HG02840 (cell line): ENCODE results near the gene CPAMD8.

ENCODE experiments used
- ATAC-seq: cut with Tn5 transposase; IDR thresholded peaks from one replicate; pipeline ENCODE4 v1.9.1; 2021; ENCODE audit warnings: mild to moderate bottlenecking, moderate library complexity, moderate number of reproducible peaks; ENCODE audit not compliant: unreplicated experiment, low FRiP score

The CPAMD8 gene

GRCh38 chr19:17026706-17027534, at the start of gene CPAMD8:
TSS of gene CPAMD8 (minus strand) at chr19:17026810. CDS start at chr19:17026642, 168 bp downstream.
- ATAC-seq, result no peak

GRCh38 chr19:17075864-17076542, 49.4 kb upstream of the CPAMD8 start:
- ATAC-seq, result no peak

- peak; percentile 73 for ATAC-seq
Measured at GRCh38 chr19:17075035-17075863, 48.6 kb upstream of the CPAMD8 start, which contains the start of the genes HAUS8 and MYO9B. TSS of gene HAUS8 (minus strand) at chr19:17075452. CDS start at chr19:17075422, 30 bp downstream. TSS of gene MYO9B (plus strand) at chr19:17075777. CDS start at chr19:17101718, 25,941 bp downstream.

DNA sequence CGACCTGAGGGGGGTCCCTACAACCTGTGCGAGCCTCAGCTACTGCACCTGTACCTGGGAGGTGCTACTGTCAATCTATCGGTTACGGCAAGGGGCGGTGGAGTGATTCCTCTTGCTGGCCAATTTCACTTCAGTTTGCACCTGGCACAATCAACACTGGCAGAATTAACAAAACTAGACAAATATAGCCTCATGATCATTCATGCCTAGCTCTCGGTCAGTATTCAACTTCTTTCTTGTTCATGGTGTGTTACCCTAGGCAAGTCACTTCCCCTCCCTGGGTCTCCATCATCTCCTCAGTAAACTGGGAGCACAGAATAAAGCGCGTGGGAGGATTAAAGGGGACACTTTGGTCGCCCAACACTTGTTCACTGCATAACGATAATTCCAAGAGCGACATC, 48.0 kb upstream of the CPAMD8 start:
- peak; percentile 3 for ATAC-seq

- ATAC-seq, result peak; percentile 11
Measured at GRCh38 chr19:17073869-17074633, 47.4 kb upstream of the CPAMD8 start.

- ATAC-seq, result no peak
Measured at GRCh38 chr19:17070912-17071311, 44.3 kb upstream of the CPAMD8 start.

DNA sequence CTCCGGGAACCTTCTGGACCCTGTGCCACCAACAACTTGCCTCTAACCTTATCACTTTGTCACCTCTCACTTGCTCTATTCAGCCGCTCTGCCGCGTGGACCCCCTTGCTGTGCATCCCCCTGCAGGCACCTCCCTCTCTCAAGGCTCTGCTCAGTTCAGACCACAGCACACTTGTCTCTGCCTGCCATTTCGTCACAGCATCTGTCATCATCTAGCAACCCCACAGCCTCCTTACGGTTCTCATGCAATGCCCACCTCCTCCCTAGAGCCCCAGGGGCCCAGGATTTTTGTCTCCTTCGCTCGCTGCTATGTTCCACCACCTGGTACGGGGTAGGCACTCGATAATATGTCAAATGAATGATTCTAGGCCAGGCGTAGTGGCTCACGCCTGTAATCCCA, 43.8 kb upstream of the CPAMD8 start:
- ATAC-seq, result no peak

- no peak for ATAC-seq
Measured at GRCh38 chr19:17069193-17069592, 42.6 kb upstream of the CPAMD8 start.

GRCh38 chr19:17063428-17063827, 36.8 kb upstream of the CPAMD8 start:
- no peak for ATAC-seq

GRCh38 chr19:17061691-17062090, 35.1 kb upstream of the CPAMD8 start:
- no peak for ATAC-seq

- ATAC-seq, result no peak
Measured at GRCh38 chr19:17061205-17061604, 34.6 kb upstream of the CPAMD8 start.

DNA sequence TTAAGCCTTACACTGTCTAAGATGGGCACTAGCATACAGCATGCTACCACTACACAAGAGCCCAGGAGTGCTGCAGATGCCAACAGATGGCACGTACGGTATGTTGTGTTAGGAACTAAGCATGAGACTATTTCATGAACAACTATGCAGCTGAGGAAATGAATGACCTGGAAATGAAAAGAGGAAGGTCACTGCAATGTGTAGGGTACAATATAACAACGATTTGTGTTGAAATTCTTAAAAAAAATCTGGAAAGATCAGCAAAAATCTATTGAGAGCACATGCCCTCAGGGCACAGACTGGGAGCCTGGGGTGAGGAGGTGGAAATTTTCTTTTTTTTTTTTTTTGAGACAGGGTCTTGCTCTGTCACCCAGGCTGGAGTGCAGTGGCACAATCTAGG, 34.2 kb upstream of the CPAMD8 start:
- ATAC-seq, result no peak

GRCh38 chr19:17058236-17058635, 31.6 kb upstream of the CPAMD8 start:
- ATAC-seq, result no peak

DNA sequence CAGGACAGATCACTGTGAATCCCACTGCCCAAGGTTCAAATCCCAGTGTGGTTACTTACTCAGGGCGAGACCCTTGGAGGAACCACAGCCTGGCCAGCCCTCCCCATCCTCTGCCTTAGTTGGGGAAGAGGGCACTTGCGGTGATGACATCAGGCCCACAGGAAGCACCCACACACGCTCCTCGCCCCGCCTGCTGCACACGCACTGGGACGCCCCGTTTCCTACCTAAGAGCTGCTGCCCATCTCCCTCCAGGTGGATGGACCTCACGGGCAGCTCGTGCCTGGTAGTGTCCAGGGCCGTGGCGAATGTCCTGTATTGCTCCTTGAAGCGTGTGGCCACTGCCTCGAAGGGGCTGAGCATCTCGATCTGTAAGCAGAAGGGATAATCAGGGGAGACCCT, 29.0 kb upstream of the CPAMD8 start:
- ATAC-seq, result no peak

DNA sequence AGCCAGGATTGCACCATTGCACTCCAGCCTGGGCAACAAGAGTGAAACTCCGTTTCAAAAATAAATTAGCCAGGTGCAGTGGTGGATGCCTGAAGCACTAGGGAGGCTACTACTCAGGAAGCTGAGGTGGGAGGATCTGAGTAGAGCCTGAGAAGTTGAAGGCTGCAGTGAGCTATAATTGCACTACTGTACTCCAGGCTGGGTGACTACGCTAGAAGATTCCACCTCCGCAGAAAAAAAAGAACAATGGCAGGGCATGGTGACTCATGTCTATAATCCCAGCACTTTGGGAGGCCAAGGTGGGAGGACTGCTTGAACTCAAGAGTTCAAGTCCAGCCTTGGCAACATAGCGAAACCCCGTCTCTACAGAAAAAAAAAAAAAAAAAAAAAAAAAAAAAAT, 28.1 kb upstream of the CPAMD8 start:
- no peak for ATAC-seq

DNA sequence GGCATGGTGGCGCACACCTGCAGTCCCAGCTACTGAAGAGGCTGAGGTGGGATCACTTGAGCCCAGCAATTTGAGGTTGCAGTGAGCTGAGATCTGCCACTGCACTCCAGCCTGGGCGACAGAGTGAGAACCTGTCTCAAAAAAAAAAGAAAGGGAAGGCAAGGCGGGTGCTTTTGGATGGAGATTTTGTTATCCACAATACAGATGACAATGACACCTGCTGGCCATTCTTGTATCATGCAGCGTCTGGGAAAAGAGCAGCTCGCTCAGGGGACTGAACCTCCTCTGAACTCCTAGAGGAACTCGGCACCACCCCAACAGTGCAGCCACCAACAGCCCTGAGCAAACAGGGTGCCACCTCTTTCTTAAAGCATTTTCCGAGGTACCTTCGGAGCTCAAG, 25.8 kb upstream of the CPAMD8 start:
- ATAC-seq, result no peak

- ATAC-seq, result no peak
Measured at GRCh38 chr19:17049711-17050280, 23.2 kb upstream of the CPAMD8 start.

GRCh38 chr19:17048885-17049453, 22.4 kb upstream of the CPAMD8 start:
- no peak for ATAC-seq

GRCh38 chr19:17045907-17046502, 19.4 kb upstream of the CPAMD8 start:
- ATAC-seq, result no peak
